HEK293T (cell line): Measurements from ENCODE around the gene HAUS2.
"Not testable (repeated sequence)": the region's sequence is repeated elsewhere in the genome, so short reads cannot be mapped to it uniquely, and the experiment has no call there.

ENCODE experiments used
- CTCF ChIA-PET: fragments of 350-600 bp; formaldehyde crosslinking; extraction: SDS; loops from one replicate; lab custom pipeline; 2021; ENCODE audit warnings: antibody characterized with exemption, inconsistent platforms; lab: Yijun Ruan, JAX
- POLR2A ChIA-PET: fragments of 350-600 bp; formaldehyde crosslinking; extraction: SDS; loops from one replicate; lab custom pipeline; 2020; ENCODE audit warnings: antibody characterized with exemption, inconsistent platforms; lab: Yijun Ruan, JAX
- DNase-seq: peaks from one replicate; pipeline ENCODE4 v3.0.0; 2012; ENCODE audit warnings: mixed read lengths; ENCODE audit errors: extremely low spot score
- ARNT ChIP-seq: fragments of 450-650 bp; IDR thresholded peaks from 2 replicates; pipeline ENCODE4 v1.6.1; 2017; ENCODE audit warnings: mild to moderate bottlenecking
- BHLHE40 ChIP-seq: fragments of 450-650 bp; IDR thresholded peaks from 2 replicates; pipeline ENCODE4 v1.6.1; 2016; ENCODE audit warnings: mild to moderate bottlenecking, moderate library complexity, borderline replicate concordance
- CTBP1 ChIP-seq: fragments of 450-650 bp; IDR thresholded peaks from 2 replicates; pipeline ENCODE4 v1.6.1; 2016; ENCODE audit warnings: borderline replicate concordance
- ELF4 ChIP-seq: fragments of 450-650 bp; IDR thresholded peaks from 2 replicates; pipeline ENCODE4 v1.6.1; 2017; ENCODE audit warnings: antibody characterized with exemption
- FOXA1 ChIP-seq: fragments of 450-650 bp; IDR thresholded peaks from 2 replicates; pipeline ENCODE4 v1.6.1; 2016; ENCODE audit warnings: mild to moderate bottlenecking
- FOXK2 ChIP-seq: fragments of 450-650 bp; IDR thresholded peaks from 2 replicates; pipeline ENCODE4 v1.6.1; 2016; ENCODE audit warnings: mild to moderate bottlenecking
- FOXM1 ChIP-seq: fragments of 450-650 bp; IDR thresholded peaks from 2 replicates; pipeline ENCODE4 v1.6.1; 2017; ENCODE audit warnings: mild to moderate bottlenecking, borderline replicate concordance
- HDGF ChIP-seq: fragments of 450-650 bp; IDR thresholded peaks from 2 replicates; pipeline ENCODE4 v1.6.1; 2017; ENCODE audit warnings: antibody characterized with exemption, borderline replicate concordance
- L3MBTL2 ChIP-seq: fragments of 450-650 bp; conservative IDR thresholded peaks from 2 replicates; pipeline ENCODE4 v1.6.1; 2016; ENCODE audit warnings: mild to moderate bottlenecking
- LEF1 ChIP-seq: fragments of 450-650 bp; IDR thresholded peaks from 2 replicates; pipeline ENCODE4 v1.6.1; 2017; ENCODE audit warnings: mild to moderate bottlenecking, borderline replicate concordance
- NFRKB ChIP-seq: fragments of 450-650 bp; IDR thresholded peaks from 2 replicates; pipeline ENCODE4 v1.6.1; 2016; ENCODE audit warnings: mild to moderate bottlenecking, moderate library complexity
- PKNOX1 ChIP-seq: fragments of 450-650 bp; IDR thresholded peaks from 2 replicates; pipeline ENCODE4 v1.6.1; 2016
- SP1 ChIP-seq: fragments of 450-650 bp; IDR thresholded peaks from 2 replicates; pipeline ENCODE4 v1.6.1; 2017
- SUZ12 ChIP-seq: fragments of 450-650 bp; IDR thresholded peaks from 2 replicates; pipeline ENCODE4 v1.6.1; 2016; ENCODE audit warnings: mild to moderate bottlenecking
- TARDBP ChIP-seq: fragments of 450-650 bp; IDR thresholded peaks from 2 replicates; pipeline ENCODE4 v1.6.1; 2016
- ZNF384 ChIP-seq: fragments of 450-650 bp; IDR thresholded peaks from 2 replicates; pipeline ENCODE4 v1.6.1; 2016

HAUS2 gene

GRCh38 chr15:42590619-42591237 lies 42.1 kb downstream of the HAUS2 start:
- TF ChIP-seq ELF4 (no peak), CTBP1 (no peak), LEF1 (no peak), TARDBP (no peak), SUZ12 (no peak), SP1 (no peak), FOXA1 (no peak), HDGF (no peak)
- ChIA-PET CTCF (no interaction called here), POLR2A (interaction anchor here (1.0 kb wide), 1 partner anchor 26 kb away, joined by 3 read pairs; no protein-coding TSS in a partner anchor)
- no peak for DNase-seq

GRCh38 chr15:42591238-42591934 lies 42.7 kb downstream of the HAUS2 start:
- POLR2A ChIA-PET = interaction anchor here (1.0 kb wide), 1 partner anchor 25 kb away, joined by 3 read pairs; no protein-coding TSS in a partner anchor
- DNase-seq = peak; percentile 30
- no peak for TF ChIP-seq BHLHE40
- 0 out of 2 replicates have a peak, but pooled peaks have one; percentile 5 for TF ChIP-seq PKNOX1
- CTCF ChIA-PET = interaction anchor here (0.5 to 1.2 kb wide), 3 partner anchors 9 to 50 kb away, joined by 3 to 7 read pairs (median 3); no protein-coding TSS in a partner anchor

GRCh38 chr15:42592716-42593115 lies 44.1 kb downstream of the HAUS2 start:
- TF ChIP-seq PKNOX1 (no peak), BHLHE40 (no peak), HDGF (no peak), L3MBTL2 (no peak), TARDBP (no peak), SUZ12 (no peak), SP1 (no peak)
- CTCF ChIA-PET = no interaction called here
- POLR2A ChIA-PET = interaction anchor here (0.5 kb wide), 1 partner anchor 1096 kb away, joined by 3 read pairs; no protein-coding TSS in a partner anchor

GRCh38 chr15:42593143-42593542 lies 44.5 kb downstream of the HAUS2 start:
- ChIA-PET CTCF (no interaction called here), POLR2A (no interaction called here)
- DNase-seq = no peak
- TF ChIP-seq ZNF384 = no peak
- TF ChIP-seq NFRKB = no peak
- no peak for TF ChIP-seq TARDBP
- no peak for TF ChIP-seq FOXK2
- TF ChIP-seq SP1 = no peak
- TF ChIP-seq LEF1 = no peak
- no peak for TF ChIP-seq ARNT
- no peak for TF ChIP-seq FOXM1
- no peak for TF ChIP-seq FOXA1
- no peak for TF ChIP-seq ELF4
- TF ChIP-seq HDGF = no peak
- no peak for TF ChIP-seq SUZ12
- no peak for TF ChIP-seq BHLHE40

More at GRCh38 chr15:42592716-42593115, 44.1 kb downstream of the HAUS2 start:
- DNase-seq = no peak

- TF ChIP-seq FOXK2 (no peak), PKNOX1 (no peak), TARDBP (no peak), NFRKB (no peak), ZNF384 (no peak), SUZ12 (no peak), SP1 (no peak), BHLHE40 (no peak), LEF1 (no peak), FOXA1 (no peak), L3MBTL2 (no peak), HDGF (no peak), FOXM1 (no peak), ELF4 (no peak), CTBP1 (no peak), ARNT (no peak)
- POLR2A ChIA-PET = no interaction called here
- no peak for DNase-seq
- CTCF ChIA-PET = no interaction called here
These were observed 45.5 kb downstream of the HAUS2 start for GRCh38 chr15:42594095-42594494.

GRCh38 chr15:42595626-42596240 lies 47.1 kb downstream of the HAUS2 start:
- POLR2A ChIA-PET = no interaction called here
- no peak for DNase-seq
- CTCF ChIA-PET = no interaction called here
- no peak for TF ChIP-seq ZNF384
- TF ChIP-seq NFRKB = no peak
- TF ChIP-seq TARDBP = no peak
- no peak for TF ChIP-seq HDGF
- TF ChIP-seq BHLHE40 = no peak
- no peak for TF ChIP-seq ARNT
- no peak for TF ChIP-seq L3MBTL2
- no peak for TF ChIP-seq CTBP1
- TF ChIP-seq FOXK2 = no peak
- no peak for TF ChIP-seq FOXM1
- no peak for TF ChIP-seq SP1
- no peak for TF ChIP-seq PKNOX1
- no peak for TF ChIP-seq SUZ12
- TF ChIP-seq LEF1 = no peak
- TF ChIP-seq FOXA1 = no peak
- no peak for TF ChIP-seq ELF4

- POLR2A ChIA-PET, DNase-seq, CTCF ChIA-PET: not testable (repeated sequence)
These were observed 52.7 kb downstream of the HAUS2 start for GRCh38 chr15:42601316-42601715.
